Liver (tissue), 9 donors: ENCODE measurements around the gene CNIH3. TPM values are rescaled to one million over a fixed set of nuclear protein-coding genes. Genes with fewer than 3 reads are reported as not detected.
"Not testable (repeated sequence)": the region's sequence is repeated elsewhere in the genome, so short reads cannot be mapped to it uniquely, and the experiment has no call there.

ENCODE experiments used
- DNase-seq: peaks from one replicate; pipeline ENCODE4 v3.0.0-alpha.2; 2017; ENCODE audit warnings: low spot score
- H3K27ac ChIP-seq, 2 donors: one replicate each; pipeline ENCODE4 v1.7.0; 2013; ENCODE audit warnings: inconsistent platforms in 2 of 2, low read length in 2 of 2, control low read depth in 1 of 2, low read depth in 1 of 2, mild to moderate bottlenecking in 1 of 2
- H3K27me3 ChIP-seq, 4 donors: one replicate each; pipeline versions ENCODE4 v1.6.1 to v1.7.0; 2013; ENCODE audit warnings: low read length in 3 of 4, inconsistent platforms in 1 of 4, mild to moderate bottlenecking in 1 of 4, moderate library complexity in 1 of 4; ENCODE audit not compliant: control insufficient read depth in 4 of 4, insufficient read depth in 4 of 4
- H3K36me3 ChIP-seq, 4 donors: one replicate each; pipeline versions ENCODE4 v1.6.1 to v1.7.0; 2013; ENCODE audit warnings: low read length in 3 of 4, mild to moderate bottlenecking in 3 of 4, low read depth in 1 of 4, moderate library complexity in 1 of 4; ENCODE audit not compliant: control insufficient read depth in 4 of 4, insufficient read depth in 3 of 4
- H3K4me1 ChIP-seq, 4 donors: one replicate each; pipeline versions ENCODE4 v1.6.1 to v1.7.0; 2013; ENCODE audit warnings: low read length in 3 of 4, mild to moderate bottlenecking in 3 of 4, moderate library complexity in 1 of 4; ENCODE audit not compliant: control insufficient read depth in 4 of 4, insufficient read depth in 4 of 4
- H3K4me3 ChIP-seq, 3 donors: one replicate each; pipeline versions ENCODE4 v1.6.1 to v1.7.0; 2013; ENCODE audit warnings: low read length in 3 of 3, control low read depth in 1 of 3, low read depth in 1 of 3, mild to moderate bottlenecking in 1 of 3
- H3K9ac ChIP-seq, 2 donors: one replicate each; pipeline ENCODE4 v1.7.0; 2013; ENCODE audit warnings: low read length in 2 of 2, mild to moderate bottlenecking in 2 of 2, moderate library complexity in 2 of 2, control low read depth in 1 of 2, low read depth in 1 of 2
- H3K9me3 ChIP-seq, 4 donors: one replicate each; pipeline versions ENCODE4 v1.6.1 to v1.7.0; 2013; ENCODE audit warnings: low read length in 3 of 4; ENCODE audit not compliant: control insufficient read depth in 4 of 4
- EGR1 ChIP-seq, 2 donors: IDR thresholded peaks; 2 replicates each; pipeline ENCODE4 v1.6.1; 2016 to 2018; ENCODE audit warnings: antibody characterized with exemption in 2 of 2, low read depth in 2 of 2
- FOXA1 ChIP-seq: IDR thresholded peaks from 2 replicates; pipeline ENCODE4 v1.6.1; 2016; ENCODE audit warnings: antibody characterized with exemption
- FOXA2 ChIP-seq: IDR thresholded peaks from 2 replicates; pipeline ENCODE4 v1.6.1; 2016; ENCODE audit warnings: antibody characterized with exemption
- GABPA ChIP-seq, 2 donors: IDR thresholded peaks in 1 of 2; conservative IDR thresholded peaks in 1 of 2; 2 replicates each; pipeline ENCODE4 v1.6.1; 2016; ENCODE audit warnings: antibody characterized with exemption in 2 of 2, mild to moderate bottlenecking in 1 of 2, moderate library complexity in 1 of 2
- HNF4A ChIP-seq, 2 donors: conservative IDR thresholded peaks; 2 replicates each; pipeline ENCODE4 v1.6.1; 2016; ENCODE audit warnings: antibody characterized with exemption in 2 of 2, mild to moderate bottlenecking in 2 of 2
- HNF4G ChIP-seq: IDR thresholded peaks from 2 replicates; pipeline ENCODE4 v1.6.1; 2016; ENCODE audit warnings: antibody characterized with exemption
- JUND ChIP-seq, 2 donors: IDR thresholded peaks; 2 replicates each; pipeline ENCODE4 v1.6.1; 2016; ENCODE audit warnings: antibody characterized with exemption in 2 of 2
- NR2F2 ChIP-seq: IDR thresholded peaks from 2 replicates; pipeline ENCODE4 v1.6.1; 2016; ENCODE audit warnings: antibody characterized with exemption
- REST ChIP-seq: IDR thresholded peaks from 2 replicates; pipeline ENCODE4 v1.6.1; 2016; ENCODE audit warnings: antibody characterized with exemption, mild to moderate bottlenecking
- RXRA ChIP-seq, 2 donors: IDR thresholded peaks; 2 replicates each; pipeline ENCODE4 v1.6.1; 2017 to 2018; ENCODE audit warnings: antibody characterized with exemption in 2 of 2, mild to moderate bottlenecking in 1 of 2
- SP1 ChIP-seq: IDR thresholded peaks from 2 replicates; pipeline ENCODE4 v1.6.1; 2018; ENCODE audit warnings: antibody characterized with exemption, mild to moderate bottlenecking
- TAF1 ChIP-seq: conservative IDR thresholded peaks from 2 replicates; pipeline ENCODE4 v1.6.1; 2016; ENCODE audit warnings: antibody characterized with exemption, mild to moderate bottlenecking
- YY1 ChIP-seq: IDR thresholded peaks from 2 replicates; pipeline ENCODE4 v1.6.1; 2016; ENCODE audit warnings: antibody characterized with exemption, mild to moderate bottlenecking
- WGBS: extraction: QIAGEN DNeasy Blood & Tissue Kit; methylation state at CpG from one replicate; pipeline ENCODE4 v1.1.7; 2013; 5-methylcytosine and 5-hydroxymethylcytosine counted together
- polyA plus RNA-seq, 2 donors: library from polyadenylated mRNA; stranded (reverse) in 1 of 2; unstranded in 1 of 2; fragments of 200-250 nt in 1 of 2; fragments of >200 nt in 1 of 2; fragmentation: Nextera tagmentation in 1 of 2; extraction: Ambion mirVana in 1 of 2; gene quantifications; one replicate each; pipeline versions ENCODE4 v1.2.1 to v1.2.3, GENCODE V29; 2013 to 2015
- total RNA-seq, 2 donors: library from RNA; depleted of rRNA; stranded (reverse); fragments of >200 nt; gene quantifications; one replicate each; pipeline ENCODE4 v1.2.3, GENCODE V29; 2014
- TF ChIP-seq, protein P1 (sequence below): IDR thresholded peaks from 2 replicates; pipeline ENCODE4 v1.6.1; 2016; ENCODE audit warnings: antibody characterized with exemption
- TF ChIP-seq, protein P2 (sequence below): IDR thresholded peaks from 2 replicates; pipeline ENCODE4 v1.6.1; 2016; ENCODE audit warnings: antibody characterized with exemption
- TF ChIP-seq, protein P3 (sequence below): fragments of 150-350 bp; IDR thresholded peaks from 2 replicates; pipeline ENCODE4 v1.5.1; 2017; ENCODE audit warnings: improper control_type of control experiment, low read depth, low read length; ENCODE audit not compliant: missing input control
- donor health status: healthy.
- donor health status: healthy.
- donor health status: healthy.
- donor health status: healthy.
- donor health status: healthy.

The CNIH3 gene
- total and polyA plus RNA-seq, 4 donors: 0.39 to 1.0 (median 0.93) TPM

DNA sequence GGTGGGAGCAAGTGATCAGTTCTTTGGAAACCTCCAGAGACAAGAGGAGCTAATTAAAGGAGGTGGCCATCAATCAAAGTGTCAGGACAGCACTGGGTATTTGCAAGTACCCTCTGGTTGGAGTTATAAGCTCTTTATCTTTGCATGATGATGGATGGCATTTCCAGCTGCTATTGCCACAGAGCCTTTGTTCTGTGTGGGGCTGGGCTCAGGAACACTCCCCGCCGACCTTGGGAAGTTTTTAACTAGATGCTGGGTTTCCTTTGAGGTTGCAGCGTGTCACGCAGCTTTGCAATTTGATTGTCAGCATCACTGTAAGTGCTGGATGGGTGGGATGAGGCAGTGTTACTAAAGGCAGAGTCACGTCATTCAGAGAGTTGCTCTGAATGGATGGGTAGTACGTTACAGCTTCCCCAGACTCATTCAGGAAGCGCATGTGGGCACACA lies 68.9 kb downstream of the CNIH3 start:
- Histone ChIP-seq H3K4me3 (no peak overlapping the region), H3K9ac (no peak overlapping the region), H3K27me3 (no peaks in the 10 kb centered on the region), H3K9me3 (peaks cover 0 to 3% (median 1%) of the 10 kb centered on the region in 4 donors), H3K27ac (no peak overlapping the region), H3K36me3 (no peaks in the 10 kb centered on the region), H3K4me1 (no peaks in the 10 kb centered on the region)
- WGBS: 63% methylated on average over 7 of the region's 7 CpGs
- TF ChIP-seq, protein P1, sequence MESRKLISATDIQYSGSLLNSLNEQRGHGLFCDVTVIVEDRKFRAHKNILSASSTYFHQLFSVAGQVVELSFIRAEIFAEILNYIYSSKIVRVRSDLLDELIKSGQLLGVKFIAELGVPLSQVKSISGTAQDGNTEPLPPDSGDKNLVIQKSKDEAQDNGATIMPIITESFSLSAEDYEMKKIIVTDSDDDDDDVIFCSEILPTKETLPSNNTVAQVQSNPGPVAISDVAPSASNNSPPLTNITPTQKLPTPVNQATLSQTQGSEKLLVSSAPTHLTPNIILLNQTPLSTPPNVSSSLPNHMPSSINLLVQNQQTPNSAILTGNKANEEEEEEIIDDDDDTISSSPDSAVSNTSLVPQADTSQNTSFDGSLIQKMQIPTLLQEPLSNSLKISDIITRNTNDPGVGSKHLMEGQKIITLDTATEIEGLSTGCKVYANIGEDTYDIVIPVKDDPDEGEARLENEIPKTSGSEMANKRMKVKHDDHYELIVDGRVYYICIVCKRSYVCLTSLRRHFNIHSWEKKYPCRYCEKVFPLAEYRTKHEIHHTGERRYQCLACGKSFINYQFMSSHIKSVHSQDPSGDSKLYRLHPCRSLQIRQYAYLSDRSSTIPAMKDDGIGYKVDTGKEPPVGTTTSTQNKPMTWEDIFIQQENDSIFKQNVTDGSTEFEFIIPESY: no peak
- no peak for TF ChIP-seq SP1
- no peak for TF ChIP-seq REST
- TF ChIP-seq FOXA2: no peak
- no peak for TF ChIP-seq NR2F2
- TF ChIP-seq JUND (IDR thresholded peaks at IDR 0.05): no peak
- TF ChIP-seq, protein P2, sequence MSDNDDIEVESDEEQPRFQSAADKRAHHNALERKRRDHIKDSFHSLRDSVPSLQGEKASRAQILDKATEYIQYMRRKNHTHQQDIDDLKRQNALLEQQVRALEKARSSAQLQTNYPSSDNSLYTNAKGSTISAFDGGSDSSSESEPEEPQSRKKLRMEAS: no peak
- TF ChIP-seq YY1: no peak
- no peak for TF ChIP-seq GABPA (IDR thresholded peaks at IDR 0.05 in 1 of 2, conservative IDR thresholded peaks at IDR 0.05 in 1 of 2)
- TF ChIP-seq, protein P3, sequence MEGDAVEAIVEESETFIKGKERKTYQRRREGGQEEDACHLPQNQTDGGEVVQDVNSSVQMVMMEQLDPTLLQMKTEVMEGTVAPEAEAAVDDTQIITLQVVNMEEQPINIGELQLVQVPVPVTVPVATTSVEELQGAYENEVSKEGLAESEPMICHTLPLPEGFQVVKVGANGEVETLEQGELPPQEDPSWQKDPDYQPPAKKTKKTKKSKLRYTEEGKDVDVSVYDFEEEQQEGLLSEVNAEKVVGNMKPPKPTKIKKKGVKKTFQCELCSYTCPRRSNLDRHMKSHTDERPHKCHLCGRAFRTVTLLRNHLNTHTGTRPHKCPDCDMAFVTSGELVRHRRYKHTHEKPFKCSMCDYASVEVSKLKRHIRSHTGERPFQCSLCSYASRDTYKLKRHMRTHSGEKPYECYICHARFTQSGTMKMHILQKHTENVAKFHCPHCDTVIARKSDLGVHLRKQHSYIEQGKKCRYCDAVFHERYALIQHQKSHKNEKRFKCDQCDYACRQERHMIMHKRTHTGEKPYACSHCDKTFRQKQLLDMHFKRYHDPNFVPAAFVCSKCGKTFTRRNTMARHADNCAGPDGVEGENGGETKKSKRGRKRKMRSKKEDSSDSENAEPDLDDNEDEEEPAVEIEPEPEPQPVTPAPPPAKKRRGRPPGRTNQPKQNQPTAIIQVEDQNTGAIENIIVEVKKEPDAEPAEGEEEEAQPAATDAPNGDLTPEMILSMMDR: no peak
- no peak for TF ChIP-seq HNF4A (conservative IDR thresholded peaks at IDR 0.05)
- TF ChIP-seq FOXA1: no peak
- no peak for TF ChIP-seq RXRA (IDR thresholded peaks at IDR 0.05)
- no peak for TF ChIP-seq TAF1
- TF ChIP-seq HNF4G: no peak
- no peak for TF ChIP-seq EGR1 (IDR thresholded peaks at IDR 0.05; ENCODE audit: low read depth in 2 of 2)
- no peak for DNase-seq

DNA sequence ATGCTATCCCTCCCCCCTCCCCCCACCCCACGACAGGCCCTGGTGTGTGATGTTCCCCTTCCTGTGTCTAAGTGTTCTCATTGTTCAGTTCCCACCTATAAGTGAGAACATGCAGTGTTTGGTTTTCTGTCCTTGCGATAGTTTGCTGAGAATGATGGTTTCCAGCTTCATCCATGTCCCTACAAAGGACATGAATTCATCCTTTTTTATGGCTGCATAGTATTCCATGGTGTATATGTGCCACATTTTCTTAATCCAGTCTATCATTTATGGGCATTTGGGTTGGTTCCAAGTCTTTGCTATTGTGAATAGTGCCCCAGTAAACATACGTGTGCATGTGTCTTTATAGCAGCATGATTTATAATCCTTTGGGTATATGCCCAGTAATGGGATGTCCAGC lies 70.0 kb downstream of the CNIH3 start:
- not testable (repeated sequence) for H3K9ac ChIP-seq, H3K4me1 ChIP-seq, H3K9me3 ChIP-seq, DNase-seq, H3K27ac ChIP-seq, H3K36me3 ChIP-seq, H3K27me3 ChIP-seq, H3K4me3 ChIP-seq
- 89% methylated on average over 3 of the region's 3 CpGs for WGBS
